Progenitor cell of endocrine pancreas (in vitro differentiated cells): Measurements from ENCODE around the gene FAM240B. TPM values are rescaled to one million over a fixed set of nuclear protein-coding genes. Genes with fewer than 3 reads are reported as not detected.

Experiments
- DNase-seq: peaks from one replicate; pipeline ENCODE4 v3.0.0; 2021; ENCODE audit warnings: low spot score; ENCODE audit not compliant: unreplicated experiment
- H3K27ac Mint-ChIP-seq: 2 replicates; pipeline ENCODE4 v1.8.0; 2021; ENCODE audit warnings: mild to moderate bottlenecking, moderate library complexity, mixed read lengths
- H3K27me3 Mint-ChIP-seq: 2 replicates; pipeline ENCODE4 v1.8.0; 2021; ENCODE audit warnings: mixed read lengths
- H3K36me3 Mint-ChIP-seq: 2 replicates; pipeline ENCODE4 v1.8.0; 2022; ENCODE audit warnings: mixed read lengths; ENCODE audit not compliant: insufficient read depth
- H3K4me1 Mint-ChIP-seq: 2 replicates; pipeline ENCODE4 v1.8.0; 2021; ENCODE audit warnings: low read depth, mixed read lengths
- H3K4me3 Mint-ChIP-seq: 2 replicates; pipeline ENCODE4 v1.8.0; 2021; ENCODE audit warnings: low read depth, mild to moderate bottlenecking, moderate library complexity, mixed read lengths
- H3K9me3 Mint-ChIP-seq: 2 replicates; pipeline ENCODE4 v1.8.0; 2021; ENCODE audit warnings: low read depth, mixed read lengths
- CTCF ChIP-seq: fragments of 200-600 bp; sonication (generic); IDR thresholded peaks from one replicate; pipeline ENCODE4 v1.5.0; 2021; ENCODE audit warnings: antibody characterized with exemption, mild to moderate bottlenecking; ENCODE audit not compliant: unreplicated experiment
- long read RNA-seq: library from polyadenylated mRNA; unstranded; transcript quantifications from one replicate; pipeline ENCODE4 v2.0.0, GENCODE V29; 2020
- total RNA-seq: library from RNA; stranded (reverse); gene quantifications from 2 replicates; pipeline ENCODE4 v1.2.1, GENCODE V29; 2021

Gene FAM240B
- not detected in 2 replicates for total RNA-seq
- long read RNA-seq: 0 reads

GRCh38 chr9:38720083-38720745 is at the start of gene FAM240B:
Gene FAM240B (minus strand): TSS chr9:38720133. CDS start chr9:38703999, 16,134 bp downstream.
- Mint-ChIP-seq H3K9me3 (no peaks in the 10 kb centered on the region), H3K4me3 (no peak within 1 kb of the TSS), H3K36me3 (no peaks in the 10 kb centered on the region), H3K27ac (no peak within 1 kb of the TSS), H3K27me3 (no peaks in the 10 kb centered on the region), H3K4me1 (no peaks in the 10 kb centered on the region)
- DNase-seq: no peak
- TF ChIP-seq CTCF: no peak

- H3K36me3 Mint-ChIP-seq: no peaks in the 10 kb centered on the region
- no peak for DNase-seq
- peaks cover 7% of the 10 kb centered on the region for H3K9me3 Mint-ChIP-seq
- no peaks in the 10 kb centered on the region for H3K4me1 Mint-ChIP-seq
- H3K4me3 Mint-ChIP-seq: no peak overlapping the region
- no peak for TF ChIP-seq CTCF
- H3K27ac Mint-ChIP-seq: no peak overlapping the region
- H3K27me3 Mint-ChIP-seq: no peaks in the 10 kb centered on the region
These were observed 48.4 kb upstream of the FAM240B start for GRCh38 chr9:38768351-38768761.

- no peak for DNase-seq
- no peak for TF ChIP-seq CTCF
- Mint-ChIP-seq H3K4me3 (no peak overlapping the region), H3K9me3 (peaks cover 7% of the 10 kb centered on the region), H3K27ac (no peak overlapping the region), H3K27me3 (no peaks in the 10 kb centered on the region), H3K4me1 (peaks cover 2% of the 10 kb centered on the region), H3K36me3 (no peaks in the 10 kb centered on the region)
These were observed 45.2 kb upstream of the FAM240B start for GRCh38 chr9:38765101-38765500.

- no peaks in the 10 kb centered on the region for H3K27me3 Mint-ChIP-seq
- no peaks in the 10 kb centered on the region for H3K9me3 Mint-ChIP-seq
- no peak overlapping the region for H3K27ac Mint-ChIP-seq
- TF ChIP-seq CTCF: no peak
- H3K4me1 Mint-ChIP-seq: peaks cover 2% of the 10 kb centered on the region
- no peak overlapping the region for H3K4me3 Mint-ChIP-seq
- H3K36me3 Mint-ChIP-seq: no peaks in the 10 kb centered on the region
- DNase-seq: no peak
These were observed 42.1 kb upstream of the FAM240B start for GRCh38 chr9:38761999-38762398.

- Mint-ChIP-seq H3K4me3 (no peak overlapping the region), H3K36me3 (no peaks in the 10 kb centered on the region), H3K9me3 (no peaks in the 10 kb centered on the region), H3K4me1 (peaks cover 2% of the 10 kb centered on the region), H3K27ac (no peak overlapping the region), H3K27me3 (no peaks in the 10 kb centered on the region)
- DNase-seq: no peak
- no peak for TF ChIP-seq CTCF
These were observed 41.4 kb upstream of the FAM240B start for GRCh38 chr9:38761339-38761738.
